HG03025 (cell line): Measurements from ENCODE around the gene COMP.

ENCODE experiments used
- ATAC-seq: cut with Tn5 transposase; IDR thresholded peaks from one replicate; pipeline ENCODE4 v1.9.1; 2021; ENCODE audit warnings: mild to moderate bottlenecking, moderate library complexity; ENCODE audit not compliant: unreplicated experiment, low FRiP score

Gene COMP

GRCh38 chr19:18804139-18804601, 13.1 kb upstream of the COMP start:
- ATAC-seq = no peak

DNA sequence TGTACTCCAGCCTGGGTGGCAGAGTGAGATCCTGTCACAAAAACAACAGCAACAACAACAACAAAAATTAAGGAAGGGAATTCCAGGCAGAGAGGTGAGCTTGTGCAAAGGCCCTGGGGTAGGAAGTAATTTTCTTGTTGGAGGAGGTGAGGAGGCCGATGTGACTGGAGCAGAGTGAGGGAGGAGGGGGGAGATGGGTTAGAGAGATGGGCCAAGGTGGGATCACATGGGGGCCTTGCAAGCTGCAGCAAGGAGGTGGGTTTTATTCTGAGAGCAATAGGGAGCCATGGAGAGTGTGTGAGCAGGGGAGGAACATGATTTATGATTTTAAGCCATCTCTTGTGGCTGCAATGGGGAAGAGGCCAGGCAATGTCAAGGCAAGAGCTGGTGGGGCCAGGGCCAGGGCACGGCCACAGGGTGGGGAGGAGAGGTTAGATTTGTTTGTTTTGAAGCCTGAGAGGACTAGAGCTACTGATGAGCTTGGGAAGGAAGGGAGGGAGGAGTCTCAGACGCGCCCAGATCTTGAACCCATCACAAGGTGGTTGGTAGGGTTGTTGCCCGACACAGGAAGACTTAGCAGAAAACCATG, 12.5 kb upstream of the COMP start:
- no peak for ATAC-seq

- no peak for ATAC-seq
Measured at GRCh38 chr19:18802354-18802753, 11.2 kb upstream of the COMP start.

- ATAC-seq = no peak
Measured at GRCh38 chr19:18800636-18801035, 9.5 kb upstream of the COMP start.

- ATAC-seq = no peak
Measured at GRCh38 chr19:18800079-18800478, 9.0 kb upstream of the COMP start.

DNA sequence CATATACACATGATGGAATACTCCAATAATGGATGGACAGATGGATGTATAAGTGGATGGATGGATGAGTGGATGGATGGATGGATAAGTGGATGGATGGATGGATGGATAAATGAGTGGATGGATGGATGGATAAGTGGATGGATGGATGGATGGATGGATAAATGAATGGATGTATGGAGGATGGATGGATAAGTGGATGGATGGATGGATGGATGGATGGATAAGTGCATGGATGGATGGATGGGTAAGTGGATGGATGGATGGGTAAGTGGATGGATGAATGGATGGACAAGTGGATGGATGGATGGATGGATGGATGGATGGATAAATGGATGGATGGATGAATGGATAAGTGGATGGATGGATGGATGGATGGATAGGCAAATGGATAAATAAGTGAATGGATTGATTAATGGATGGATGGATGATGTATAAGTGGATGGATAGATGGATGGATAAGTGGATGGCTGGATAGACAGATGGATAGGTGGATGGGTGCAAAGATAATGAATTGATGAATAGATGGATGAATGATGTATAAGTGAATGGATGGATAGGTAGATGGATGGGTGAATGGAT, 8.4 kb upstream of the COMP start:
- ATAC-seq = no peak

DNA sequence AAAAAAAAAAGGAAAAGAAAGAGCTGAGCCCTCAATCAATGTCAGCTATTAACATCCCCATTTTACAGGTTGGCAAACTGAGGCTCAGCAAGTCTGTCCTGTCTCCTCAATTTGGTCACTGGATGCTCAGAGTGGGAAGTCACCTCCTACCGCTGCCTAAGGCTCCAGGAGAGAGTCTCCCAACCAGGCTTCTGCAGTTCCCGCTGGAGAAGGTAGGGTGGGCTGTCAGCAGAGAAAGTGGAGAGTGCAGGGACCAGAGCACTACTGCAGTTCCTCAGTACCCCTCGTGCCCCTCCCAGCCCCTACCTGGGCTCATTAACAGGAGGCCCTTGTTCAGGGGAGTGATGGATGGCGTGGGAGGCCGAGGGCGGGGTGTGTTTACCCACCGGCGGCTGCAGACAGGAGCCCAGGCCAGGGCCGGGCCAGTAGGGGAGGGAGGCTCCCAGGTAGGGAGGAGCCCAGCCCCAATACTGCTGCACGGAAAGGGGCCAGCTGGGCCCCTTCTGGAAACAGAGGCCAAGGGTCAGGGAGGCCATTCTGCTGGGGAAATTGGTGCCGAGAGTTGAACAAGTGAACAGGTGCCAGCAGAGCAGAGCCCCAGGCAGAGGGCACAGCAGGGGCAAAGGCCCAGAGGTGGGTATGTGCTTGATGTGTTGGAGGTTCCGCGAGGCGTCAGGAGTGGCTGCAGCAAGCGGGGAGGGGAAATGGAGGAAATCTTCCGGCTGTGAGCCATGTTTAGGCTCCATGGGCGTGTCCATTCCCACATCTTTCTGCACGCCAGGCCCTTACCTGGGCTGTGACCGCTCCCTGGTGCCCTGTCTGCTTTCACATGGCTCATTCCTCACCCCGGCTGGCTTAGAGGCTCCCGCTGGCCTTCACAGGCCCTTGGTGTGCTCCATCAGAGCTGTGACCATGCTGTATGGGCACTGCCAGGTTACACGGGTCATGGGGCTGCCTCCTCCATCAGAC, 7.6 kb upstream of the COMP start:
- no peak for ATAC-seq

DNA sequence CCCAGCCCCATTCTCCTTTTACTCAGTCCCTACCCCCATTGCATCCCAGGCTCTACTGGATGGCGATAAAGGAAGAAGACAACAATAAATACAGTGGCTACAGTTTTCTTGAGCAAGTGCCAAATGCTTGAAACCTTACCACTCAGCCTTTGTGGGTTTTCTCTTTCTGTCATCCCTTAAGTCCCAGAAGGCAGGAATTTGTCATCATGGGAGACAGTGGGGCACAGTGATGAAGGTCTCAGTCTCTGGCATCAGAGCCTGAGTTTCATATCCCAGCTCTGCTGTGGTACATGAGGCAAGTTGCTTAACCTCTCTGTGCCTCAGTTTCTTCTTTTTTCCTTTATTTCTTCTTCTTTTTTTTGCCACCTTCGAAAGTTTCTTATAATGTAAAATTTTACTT, 5.1 kb upstream of the COMP start:
- no peak for ATAC-seq

GRCh38 chr19:18795540-18795939, 4.4 kb upstream of the COMP start:
- ATAC-seq = no peak

GRCh38 chr19:18794692-18795091, 3.6 kb upstream of the COMP start:
- ATAC-seq = no peak

DNA sequence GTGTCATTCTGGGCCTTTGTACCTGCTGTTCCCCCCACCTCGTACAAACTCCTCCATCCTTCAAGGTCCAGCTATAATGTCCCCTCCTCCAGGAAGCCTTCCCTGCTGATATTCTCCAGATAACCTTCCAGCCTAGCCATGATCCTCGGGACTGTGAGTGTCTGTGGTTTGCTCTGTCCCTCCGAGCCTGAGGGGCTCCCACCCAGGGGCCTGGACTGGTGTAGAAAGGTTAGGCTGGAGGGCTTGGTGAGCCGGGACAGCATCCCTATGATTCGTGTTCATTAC, 2.9 kb upstream of the COMP start:
- ATAC-seq = no peak

GRCh38 chr19:18793144-18794028, 2.3 kb upstream of the COMP start:
- ATAC-seq = no peak

GRCh38 chr19:18792661-18793060, 1.6 kb upstream of the COMP start:
- ATAC-seq = no peak

GRCh38 chr19:18791315-18791678, 192 bp upstream of the COMP start:
- ATAC-seq = no peak

DNA sequence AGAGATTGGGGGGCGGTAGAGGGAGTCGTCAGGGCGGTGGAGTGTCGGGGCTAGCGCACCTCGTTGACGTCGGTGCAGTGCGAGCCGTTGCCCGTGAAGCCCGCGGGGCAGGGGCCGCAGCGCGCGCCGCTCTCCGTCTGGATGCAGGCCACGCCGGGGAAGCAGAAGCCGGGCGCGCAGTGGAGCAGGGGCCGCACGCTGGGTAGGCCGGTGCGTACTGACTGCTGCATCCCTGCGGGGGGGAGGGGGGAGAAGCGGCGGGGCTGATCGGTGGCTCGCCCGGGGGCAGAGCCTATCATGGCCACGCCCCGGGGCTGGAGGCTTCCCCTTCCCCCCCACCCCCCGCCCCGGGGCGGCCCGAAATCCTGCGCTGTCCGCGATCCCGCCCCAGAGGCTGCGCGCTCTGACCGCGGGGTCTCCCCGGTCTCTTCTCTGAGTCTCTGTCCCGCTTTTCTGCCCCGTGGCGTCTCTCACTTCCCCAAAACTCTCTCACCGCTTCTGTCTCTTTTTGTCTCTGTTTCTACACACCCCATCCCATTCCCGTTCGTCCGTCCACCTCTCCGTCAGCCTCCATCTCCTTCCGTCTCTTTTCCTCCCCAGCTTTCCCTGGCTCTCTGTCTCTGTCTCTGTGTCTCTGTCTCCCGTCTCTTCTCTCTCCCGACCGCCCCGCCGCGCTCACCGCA, 1.1 kb downstream of the COMP start:
- no peak for ATAC-seq

GRCh38 chr19:18789422-18789869, 1.7 kb downstream of the COMP start:
- no peak for ATAC-seq

GRCh38 chr19:18788529-18789421, 2.3 kb downstream of the COMP start:
- no peak for ATAC-seq

- ATAC-seq = no peak
Measured at GRCh38 chr19:18785179-18786124, 5.7 kb downstream of the COMP start.
